KMS-11 (cell line): ENCODE data around the gene GRXCR2.

Source experiments
- H2AFZ ChIP-seq: fragments of 200-600 bp; sonication (generic); 2 replicates; pipeline ENCODE4 v1.6.1; 2016; ENCODE audit warnings: antibody characterized with exemption, mixed run types, low read depth
- H3K27ac ChIP-seq: fragments of 200-600 bp; sonication (generic); 2 replicates; pipeline ENCODE4 v1.6.1; 2016; ENCODE audit warnings: mild to moderate bottlenecking, mixed run types
- H3K27me3 ChIP-seq: fragments of 200-600 bp; sonication (generic); 2 replicates; pipeline ENCODE4 v1.6.1; 2017; ENCODE audit warnings: mild to moderate bottlenecking, low read depth, mixed run types, moderate library complexity; ENCODE audit not compliant: insufficient read depth
- H3K36me3 ChIP-seq: fragments of 200-600 bp; sonication (generic); 2 replicates; pipeline ENCODE4 v1.6.1; 2017; ENCODE audit warnings: mild to moderate bottlenecking, mixed run types; ENCODE audit not compliant: insufficient read depth
- H3K4me1 ChIP-seq: fragments of 200-600 bp; sonication (generic); 2 replicates; pipeline ENCODE4 v1.6.1; 2016; ENCODE audit warnings: mild to moderate bottlenecking, low read depth, mixed run types; ENCODE audit not compliant: poor library complexity, severe bottlenecking
- H3K4me2 ChIP-seq: fragments of 200-600 bp; sonication (generic); 2 replicates; pipeline ENCODE4 v1.7.0; 2016; ENCODE audit warnings: mild to moderate bottlenecking, mixed run types
- H3K4me3 ChIP-seq: fragments of 200-600 bp; sonication (generic); IDR thresholded peaks from 2 replicates; pipeline ENCODE4 v1.6.1; 2017; ENCODE audit warnings: low read depth, low read length, mixed read lengths; ENCODE audit not compliant: insufficient read depth
- H3K79me2 ChIP-seq: fragments of 200-600 bp; sonication (generic); 2 replicates; pipeline ENCODE4 v1.6.1; 2016; ENCODE audit warnings: low read depth, mixed run types; ENCODE audit not compliant: insufficient read depth
- H3K9ac ChIP-seq: fragments of 200-600 bp; sonication (generic); 2 replicates; pipeline ENCODE4 v1.6.1; 2016; ENCODE audit warnings: mild to moderate bottlenecking, mixed run types
- H4K20me1 ChIP-seq: fragments of 200-600 bp; sonication (generic); 2 replicates; pipeline ENCODE4 v1.6.1; 2016; ENCODE audit warnings: mild to moderate bottlenecking, mixed run types; ENCODE audit not compliant: insufficient read depth
- TF ChIP-seq, protein P1 (sequence below): fragments of 200-600 bp; sonication (generic); conservative IDR thresholded peaks from 2 replicates; pipeline ENCODE4 v1.6.1; 2017; ENCODE audit warnings: low read depth, mild to moderate bottlenecking, antibody characterized with exemption, low read length, moderate library complexity, mixed read lengths

The GRXCR2 gene

GRCh38 chr5:145859453-145859852 lies 13.4 kb downstream of the GRXCR2 start:
- Histone ChIP-seq H3K27ac (no peak overlapping the region), H3K27me3 (no peaks in the 10 kb centered on the region), H3K4me1 (no peaks in the 10 kb centered on the region), H3K4me3 (no peak overlapping the region), H3K36me3 (no peaks in the 10 kb centered on the region), H3K4me2 (no peak overlapping the region), H4K20me1 (no peaks in the 10 kb centered on the region), H3K9ac (no peak overlapping the region), H2AFZ (no peak overlapping the region), H3K79me2 (no peaks in the 10 kb centered on the region)
- TF ChIP-seq, protein P1, sequence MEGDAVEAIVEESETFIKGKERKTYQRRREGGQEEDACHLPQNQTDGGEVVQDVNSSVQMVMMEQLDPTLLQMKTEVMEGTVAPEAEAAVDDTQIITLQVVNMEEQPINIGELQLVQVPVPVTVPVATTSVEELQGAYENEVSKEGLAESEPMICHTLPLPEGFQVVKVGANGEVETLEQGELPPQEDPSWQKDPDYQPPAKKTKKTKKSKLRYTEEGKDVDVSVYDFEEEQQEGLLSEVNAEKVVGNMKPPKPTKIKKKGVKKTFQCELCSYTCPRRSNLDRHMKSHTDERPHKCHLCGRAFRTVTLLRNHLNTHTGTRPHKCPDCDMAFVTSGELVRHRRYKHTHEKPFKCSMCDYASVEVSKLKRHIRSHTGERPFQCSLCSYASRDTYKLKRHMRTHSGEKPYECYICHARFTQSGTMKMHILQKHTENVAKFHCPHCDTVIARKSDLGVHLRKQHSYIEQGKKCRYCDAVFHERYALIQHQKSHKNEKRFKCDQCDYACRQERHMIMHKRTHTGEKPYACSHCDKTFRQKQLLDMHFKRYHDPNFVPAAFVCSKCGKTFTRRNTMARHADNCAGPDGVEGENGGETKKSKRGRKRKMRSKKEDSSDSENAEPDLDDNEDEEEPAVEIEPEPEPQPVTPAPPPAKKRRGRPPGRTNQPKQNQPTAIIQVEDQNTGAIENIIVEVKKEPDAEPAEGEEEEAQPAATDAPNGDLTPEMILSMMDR: no peak

DNA sequence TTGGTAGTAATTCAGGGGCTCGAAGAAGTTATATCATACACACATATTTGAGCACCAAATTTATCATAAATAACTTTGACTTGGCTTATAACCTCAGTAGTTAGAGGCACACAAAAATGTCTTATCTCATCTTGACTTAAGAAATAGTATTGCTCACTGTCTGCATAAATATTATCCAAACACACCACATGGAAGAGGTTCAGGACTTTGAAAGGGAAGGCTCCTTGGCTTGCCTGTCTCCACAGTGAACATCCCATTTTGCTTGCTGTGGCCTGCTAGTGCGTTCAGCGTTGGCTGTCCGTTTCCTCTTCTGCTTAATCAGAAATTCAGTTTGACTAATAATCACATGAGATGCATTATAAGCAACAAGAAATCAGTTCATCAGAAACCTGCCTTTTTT lies 13.9 kb downstream of the GRXCR2 start:
- Histone ChIP-seq H3K79me2 (no peaks in the 10 kb centered on the region), H3K9ac (no peak overlapping the region), H3K27ac (no peak overlapping the region), H3K27me3 (no peaks in the 10 kb centered on the region), H3K4me3 (no peak overlapping the region), H3K36me3 (no peaks in the 10 kb centered on the region), H3K4me2 (no peak overlapping the region), H4K20me1 (no peaks in the 10 kb centered on the region), H3K4me1 (no peaks in the 10 kb centered on the region), H2AFZ (no peak overlapping the region)
- TF ChIP-seq, protein P1: no peak

DNA sequence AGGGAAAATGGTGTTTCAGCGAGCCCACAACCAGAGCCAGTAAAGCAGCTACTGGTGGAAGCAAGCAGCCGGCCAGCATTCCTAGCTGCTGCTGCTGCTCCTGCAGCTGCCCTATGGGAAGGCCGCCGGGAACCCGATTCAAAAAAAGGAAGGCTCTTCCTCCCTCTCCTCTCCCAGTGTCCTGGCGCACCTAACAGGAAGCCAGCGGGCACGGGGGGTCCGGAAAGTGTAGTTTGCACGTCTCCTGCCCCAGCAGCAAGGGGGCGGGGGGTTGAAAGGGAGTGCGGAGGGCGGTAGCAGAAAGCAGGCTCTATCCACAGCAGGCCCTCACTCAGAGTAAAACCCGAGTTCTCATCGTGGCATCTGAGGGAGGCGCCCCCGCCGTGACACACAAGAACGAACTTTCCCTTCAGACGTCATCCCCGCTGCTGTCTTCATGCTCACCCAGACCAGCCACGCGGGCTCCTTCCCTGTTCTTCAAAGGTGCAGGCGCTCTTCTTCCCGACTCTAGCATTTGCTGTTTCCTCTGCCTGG lies 16.5 kb downstream of the GRXCR2 start:
- no peak overlapping the region for H3K4me3 ChIP-seq
- H3K27ac ChIP-seq: no peak overlapping the region
- H3K79me2 ChIP-seq: no peaks in the 10 kb centered on the region
- H4K20me1 ChIP-seq: no peaks in the 10 kb centered on the region
- no peak overlapping the region for H2AFZ ChIP-seq
- TF ChIP-seq, protein P1: no peak
- no peak overlapping the region for H3K4me2 ChIP-seq
- H3K27me3 ChIP-seq: no peaks in the 10 kb centered on the region
- no peaks in the 10 kb centered on the region for H3K36me3 ChIP-seq
- no peaks in the 10 kb centered on the region for H3K4me1 ChIP-seq
- H3K9ac ChIP-seq: no peak overlapping the region

- Histone ChIP-seq H3K27me3 (no peaks in the 10 kb centered on the region), H3K36me3 (no peaks in the 10 kb centered on the region), H3K4me2 (no peak overlapping the region), H3K9ac (no peak overlapping the region), H3K4me1 (no peaks in the 10 kb centered on the region), H3K27ac (no peak overlapping the region), H3K79me2 (no peaks in the 10 kb centered on the region), H2AFZ (no peak overlapping the region), H3K4me3 (no peak overlapping the region), H4K20me1 (no peaks in the 10 kb centered on the region)
- TF ChIP-seq, protein P1: no peak
These were observed 17.0 kb downstream of the GRXCR2 start for GRCh38 chr5:145855763-145856267.
